NB4 (cell line): Measurements from ENCODE around the gene OR56A5.

ENCODE experiments used
- CTCF ChIP-seq: IDR thresholded peaks from one replicate; pipeline ENCODE4 v1.5.1; 2012; ENCODE audit warnings: low read depth, low read length
- MAX ChIP-seq: IDR thresholded peaks from 2 replicates; pipeline ENCODE4 v1.6.1; 2011; ENCODE audit warnings: low read depth, low read length

GRCh38 chr11:5986885-5987284 is 18.6 kb upstream of the OR56A5 start, which contains the start of gene OR52L1:
- TF ChIP-seq MAX (no peak), CTCF (no peak)
